Measurements from ENCODE around the gene DEFB121.

Gene DEFB121

DNA sequence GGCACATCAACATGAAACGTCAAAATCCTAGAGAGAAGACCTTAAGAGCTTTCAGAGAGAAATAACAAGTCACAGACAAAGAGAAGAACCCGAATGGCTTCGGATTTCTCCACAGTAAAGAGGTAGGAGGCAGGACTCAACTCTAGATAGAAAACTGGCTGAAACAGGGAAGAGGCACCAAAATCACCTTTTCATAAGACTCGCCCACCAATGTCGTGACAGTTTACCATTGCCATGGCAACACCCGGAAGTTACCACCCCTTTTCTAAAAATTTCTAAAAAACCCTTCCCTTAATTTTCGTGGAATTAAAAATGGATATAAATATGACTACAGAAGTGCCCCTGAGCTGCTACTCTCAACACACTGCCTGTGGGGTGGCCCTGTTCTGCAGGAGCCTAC, 12.3 kb upstream of the DEFB121 start:
- no peaks in the 10 kb centered on the region for H3K36me3 ChIP-seq (replicated peaks; ENCODE audit: insufficient read depth, low read length)
- H3K27ac ChIP-seq (ENCODE audit: low read length) = no peak overlapping the region
- no peaks in the 10 kb centered on the region for H3F3A ChIP-seq (ENCODE audit: insufficient read depth, low read length)
- no peaks in the 10 kb centered on the region for H3K79me2 ChIP-seq (ENCODE audit: low read length)
- H3K9me3 ChIP-seq (replicated peaks; ENCODE audit: insufficient read depth, low read length) = no peaks in the 10 kb centered on the region
- H3K4me1 ChIP-seq (ENCODE audit: low read length) = no peaks in the 10 kb centered on the region
- no peak overlapping the region for H3K9ac ChIP-seq (ENCODE audit: low read length)
- H3K4me3 ChIP-seq (ENCODE audit: low read length) = no peak overlapping the region
- H3K27me3 ChIP-seq (replicated peaks; ENCODE audit: insufficient read depth, low read length) = no peaks in the 10 kb centered on the region
- no peak overlapping the region for H2AFZ ChIP-seq (ENCODE audit: low read length)
- no peaks in the 10 kb centered on the region for H4K20me1 ChIP-seq (ENCODE audit: insufficient read depth, low read length)
- no peak for DNase-seq
- H3K9me2 ChIP-seq (replicated peaks; ENCODE audit: insufficient read depth, low read length) = no peaks in the 10 kb centered on the region
- no peak for TF ChIP-seq EZH2 (optimal IDR thresholded peaks at IDR 0.05; ENCODE audit: low read depth, low read length)
- H3K4me2 ChIP-seq (ENCODE audit: low read depth, low read length) = no peak overlapping the region

DNA sequence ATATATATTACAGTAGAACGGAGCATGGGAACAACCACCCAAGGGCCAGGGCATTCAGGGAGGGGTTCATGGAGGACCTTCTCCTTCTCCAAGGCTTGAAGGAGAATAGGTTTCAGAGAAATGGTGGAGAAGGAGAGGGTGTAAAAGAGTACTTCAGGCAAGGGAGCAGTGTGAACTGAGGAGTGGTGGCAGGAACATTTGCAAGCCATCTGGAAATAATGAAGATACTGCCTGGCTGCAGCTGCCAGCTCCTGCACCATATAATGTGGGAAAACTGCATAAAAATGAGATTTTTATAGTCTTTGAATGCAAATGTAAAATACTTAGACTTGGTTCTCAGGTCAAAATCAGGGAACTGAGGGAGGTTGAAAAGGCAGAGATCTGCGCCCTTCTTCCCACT, 9.6 kb upstream of the DEFB121 start:
- no peak overlapping the region for H3K9ac ChIP-seq (ENCODE audit: low read length)
- H3F3A ChIP-seq (ENCODE audit: insufficient read depth, low read length) = no peaks in the 10 kb centered on the region
- no peak overlapping the region for H2AFZ ChIP-seq (ENCODE audit: low read length)
- no peak for DNase-seq
- TF ChIP-seq EZH2 (optimal IDR thresholded peaks at IDR 0.05; ENCODE audit: low read depth, low read length) (no peak), EZH2phosphoT487 (IDR thresholded peaks at IDR 0.05; ENCODE audit: low read length) (no peak)
- TF ChIP-seq, protein P1, sequence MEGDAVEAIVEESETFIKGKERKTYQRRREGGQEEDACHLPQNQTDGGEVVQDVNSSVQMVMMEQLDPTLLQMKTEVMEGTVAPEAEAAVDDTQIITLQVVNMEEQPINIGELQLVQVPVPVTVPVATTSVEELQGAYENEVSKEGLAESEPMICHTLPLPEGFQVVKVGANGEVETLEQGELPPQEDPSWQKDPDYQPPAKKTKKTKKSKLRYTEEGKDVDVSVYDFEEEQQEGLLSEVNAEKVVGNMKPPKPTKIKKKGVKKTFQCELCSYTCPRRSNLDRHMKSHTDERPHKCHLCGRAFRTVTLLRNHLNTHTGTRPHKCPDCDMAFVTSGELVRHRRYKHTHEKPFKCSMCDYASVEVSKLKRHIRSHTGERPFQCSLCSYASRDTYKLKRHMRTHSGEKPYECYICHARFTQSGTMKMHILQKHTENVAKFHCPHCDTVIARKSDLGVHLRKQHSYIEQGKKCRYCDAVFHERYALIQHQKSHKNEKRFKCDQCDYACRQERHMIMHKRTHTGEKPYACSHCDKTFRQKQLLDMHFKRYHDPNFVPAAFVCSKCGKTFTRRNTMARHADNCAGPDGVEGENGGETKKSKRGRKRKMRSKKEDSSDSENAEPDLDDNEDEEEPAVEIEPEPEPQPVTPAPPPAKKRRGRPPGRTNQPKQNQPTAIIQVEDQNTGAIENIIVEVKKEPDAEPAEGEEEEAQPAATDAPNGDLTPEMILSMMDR (IDR thresholded peaks at IDR 0.05; ENCODE audit: low read length) = no peak
- H3K4me2 ChIP-seq (ENCODE audit: low read depth, low read length) = no peak overlapping the region
- H3K36me3 ChIP-seq (replicated peaks; ENCODE audit: insufficient read depth, low read length) = no peaks in the 10 kb centered on the region
- H3K27me3 ChIP-seq (replicated peaks; ENCODE audit: insufficient read depth, low read length) = no peaks in the 10 kb centered on the region
- no peaks in the 10 kb centered on the region for H4K20me1 ChIP-seq (ENCODE audit: insufficient read depth, low read length)
- no peaks in the 10 kb centered on the region for H3K9me3 ChIP-seq (replicated peaks; ENCODE audit: insufficient read depth, low read length)
- no peaks in the 10 kb centered on the region for H3K9me2 ChIP-seq (replicated peaks; ENCODE audit: insufficient read depth, low read length)
- H3K4me1 ChIP-seq (ENCODE audit: low read length) = no peaks in the 10 kb centered on the region
- no peak overlapping the region for H3K27ac ChIP-seq (ENCODE audit: low read length)
- no peaks in the 10 kb centered on the region for H3K79me2 ChIP-seq (ENCODE audit: low read length)
- no peak overlapping the region for H3K4me3 ChIP-seq (ENCODE audit: low read length)

DNA sequence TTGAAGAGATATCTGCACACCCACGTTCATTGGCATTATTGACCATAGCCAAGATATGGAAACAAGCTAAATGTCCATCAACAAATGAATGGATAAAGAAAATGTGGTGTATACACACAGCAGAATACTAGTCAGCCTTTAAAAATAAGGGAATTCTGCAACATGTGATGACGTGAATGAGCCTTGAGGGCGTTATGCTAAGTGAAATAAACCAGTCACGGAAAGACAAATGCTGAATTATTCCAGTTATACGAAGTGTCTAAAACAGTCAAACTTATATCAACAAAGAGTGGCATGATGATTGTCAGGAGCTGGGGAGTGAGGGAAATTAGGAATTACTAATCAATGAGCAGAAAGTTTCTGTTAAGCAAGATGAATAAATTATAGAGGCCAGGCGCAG, 8.4 kb upstream of the DEFB121 start:
- no peaks in the 10 kb centered on the region for H3K79me2 ChIP-seq (ENCODE audit: low read length)
- H3K9ac ChIP-seq (ENCODE audit: low read length) = no peak overlapping the region
- no peaks in the 10 kb centered on the region for H4K20me1 ChIP-seq (ENCODE audit: insufficient read depth, low read length)
- no peaks in the 10 kb centered on the region for H3F3A ChIP-seq (ENCODE audit: insufficient read depth, low read length)
- TF ChIP-seq EZH2 (optimal IDR thresholded peaks at IDR 0.05; ENCODE audit: low read depth, low read length) = no peak
- TF ChIP-seq EZH2phosphoT487 (IDR thresholded peaks at IDR 0.05; ENCODE audit: low read length) = no peak
- TF ChIP-seq, protein P1 (IDR thresholded peaks at IDR 0.05; ENCODE audit: low read length) = no peak
- no peak overlapping the region for H3K27ac ChIP-seq (ENCODE audit: low read length)
- no peaks in the 10 kb centered on the region for H3K36me3 ChIP-seq (replicated peaks; ENCODE audit: insufficient read depth, low read length)
- no peaks in the 10 kb centered on the region for H3K27me3 ChIP-seq (replicated peaks; ENCODE audit: insufficient read depth, low read length)
- H3K9me3 ChIP-seq (replicated peaks; ENCODE audit: insufficient read depth, low read length) = no peaks in the 10 kb centered on the region
- no peak overlapping the region for H3K4me3 ChIP-seq (ENCODE audit: low read length)
- no peak overlapping the region for H2AFZ ChIP-seq (ENCODE audit: low read length)
- H3K4me1 ChIP-seq (ENCODE audit: low read length) = no peaks in the 10 kb centered on the region
- no peaks in the 10 kb centered on the region for H3K9me2 ChIP-seq (replicated peaks; ENCODE audit: insufficient read depth, low read length)
- DNase-seq = no peak
- no peak overlapping the region for H3K4me2 ChIP-seq (ENCODE audit: low read depth, low read length)

DNA sequence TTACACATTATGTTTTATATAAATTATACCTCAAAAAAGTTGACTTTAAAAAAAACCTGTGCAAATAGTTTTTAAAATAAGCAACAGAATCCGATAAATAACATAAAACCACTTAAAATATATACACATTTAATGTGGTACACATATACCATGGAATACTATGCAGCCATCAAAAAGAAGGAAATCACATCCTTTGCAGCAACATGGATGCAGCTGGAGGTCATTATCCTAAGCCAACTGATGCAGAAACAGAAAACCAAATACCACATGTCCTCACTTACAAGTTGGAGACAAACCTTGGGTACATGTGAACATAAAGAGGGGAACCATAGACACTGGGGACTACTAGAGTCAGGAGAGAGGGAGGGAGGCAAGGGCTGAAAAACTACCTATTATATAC, 4.0 kb upstream of the DEFB121 start:
- H3K9ac ChIP-seq (ENCODE audit: low read length) = no peak overlapping the region

More for the DNA sequence above, 4.0 kb upstream of the DEFB121 start:
- H3K9me2 ChIP-seq (replicated peaks; ENCODE audit: insufficient read depth, low read length) = no peaks in the 10 kb centered on the region
- no peaks in the 10 kb centered on the region for H3K36me3 ChIP-seq (replicated peaks; ENCODE audit: insufficient read depth, low read length)
- H3K27ac ChIP-seq (ENCODE audit: low read length) = no peak overlapping the region
- H3F3A ChIP-seq (ENCODE audit: insufficient read depth, low read length) = no peaks in the 10 kb centered on the region
- no peaks in the 10 kb centered on the region for H3K4me1 ChIP-seq (ENCODE audit: low read length)
- H3K4me3 ChIP-seq (ENCODE audit: low read length) = no peak overlapping the region
- TF ChIP-seq EZH2 (optimal IDR thresholded peaks at IDR 0.05; ENCODE audit: low read depth, low read length) (no peak), EZH2phosphoT487 (IDR thresholded peaks at IDR 0.05; ENCODE audit: low read length) (no peak)
- TF ChIP-seq, protein P1 (IDR thresholded peaks at IDR 0.05; ENCODE audit: low read length) = no peak
- DNase-seq = no peak
- H3K79me2 ChIP-seq (ENCODE audit: low read length) = no peaks in the 10 kb centered on the region
- no peaks in the 10 kb centered on the region for H4K20me1 ChIP-seq (ENCODE audit: insufficient read depth, low read length)
- H3K27me3 ChIP-seq (replicated peaks; ENCODE audit: insufficient read depth, low read length) = no peaks in the 10 kb centered on the region
- no peak overlapping the region for H2AFZ ChIP-seq (ENCODE audit: low read length)
- H3K9me3 ChIP-seq (replicated peaks; ENCODE audit: insufficient read depth, low read length) = no peaks in the 10 kb centered on the region
- no peak overlapping the region for H3K4me2 ChIP-seq (ENCODE audit: low read depth, low read length)

Measured in MM.1S (cell line).